ENCODE results near the gene TTLL11.

Gene TTLL11

DNA sequence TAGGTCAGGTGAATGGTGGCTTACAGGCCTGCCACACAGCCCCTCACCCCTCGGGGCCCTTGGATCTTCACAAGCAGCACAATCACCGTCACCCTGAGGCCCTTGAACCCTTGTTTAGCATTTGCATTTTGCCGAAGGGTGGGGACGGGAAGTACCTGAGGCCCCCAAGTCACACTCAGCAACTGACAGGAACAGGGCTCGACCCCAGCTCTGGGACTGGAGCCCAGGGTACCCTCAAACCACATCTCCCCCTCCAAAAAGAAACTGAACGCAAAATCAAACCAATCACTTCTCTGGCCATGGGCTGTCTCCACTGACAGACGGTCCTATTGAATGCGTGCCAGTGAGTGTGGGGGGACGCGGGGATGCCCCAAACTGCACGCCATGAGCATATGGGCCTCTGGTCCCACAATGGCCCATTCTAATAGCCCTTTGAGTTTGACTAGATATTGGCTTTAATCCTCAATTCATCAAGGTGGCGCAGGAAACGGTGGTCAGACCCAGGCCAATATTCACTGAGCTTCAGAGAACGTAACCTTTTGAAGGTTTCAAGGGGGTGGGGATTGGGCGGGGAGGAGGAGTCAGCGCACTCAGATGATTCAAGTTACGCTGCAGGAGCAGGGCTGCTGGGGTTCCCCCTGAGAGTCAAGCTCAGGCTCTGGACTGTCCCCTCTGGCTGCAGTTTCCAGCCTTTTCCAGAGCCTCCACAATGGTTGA, 265.7 kb downstream of the TTLL11 start:
- no peaks in the 10 kb centered on the region for H3K9me3 Mint-ChIP-seq
- H3K27ac Mint-ChIP-seq, result no peak overlapping the region
- no peaks in the 10 kb centered on the region for H3K36me3 Mint-ChIP-seq
- H3K4me3 Mint-ChIP-seq, result no peak overlapping the region
- H3K4me1 Mint-ChIP-seq, result no peaks in the 10 kb centered on the region
- no peaks in the 10 kb centered on the region for H3K27me3 Mint-ChIP-seq

DNA sequence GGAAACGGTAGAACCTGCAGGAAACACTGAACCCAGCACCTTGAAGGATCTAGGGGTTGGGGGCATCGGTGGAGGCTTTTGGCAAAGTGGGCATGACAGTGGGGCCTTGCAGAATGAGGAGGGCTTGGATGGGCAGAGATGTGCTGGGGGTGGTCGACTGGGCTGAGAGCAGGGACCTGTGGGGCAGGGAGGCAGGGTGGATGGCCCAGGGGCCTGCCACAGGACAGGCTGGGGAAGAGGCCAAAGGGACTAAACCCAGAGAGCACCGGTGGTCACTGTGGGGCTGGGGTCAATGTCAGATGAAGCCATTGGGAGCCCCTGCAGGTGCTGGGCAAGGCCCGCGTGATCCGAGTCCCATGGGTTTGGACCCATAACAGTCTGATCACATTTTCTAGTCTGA, 266.4 kb downstream of the TTLL11 start:
- Mint-ChIP-seq H3K4me1 (no peaks in the 10 kb centered on the region), H3K9me3 (no peaks in the 10 kb centered on the region), H3K27me3 (no peaks in the 10 kb centered on the region), H3K27ac (no peak overlapping the region), H3K4me3 (no peak overlapping the region), H3K36me3 (no peaks in the 10 kb centered on the region)

DNA sequence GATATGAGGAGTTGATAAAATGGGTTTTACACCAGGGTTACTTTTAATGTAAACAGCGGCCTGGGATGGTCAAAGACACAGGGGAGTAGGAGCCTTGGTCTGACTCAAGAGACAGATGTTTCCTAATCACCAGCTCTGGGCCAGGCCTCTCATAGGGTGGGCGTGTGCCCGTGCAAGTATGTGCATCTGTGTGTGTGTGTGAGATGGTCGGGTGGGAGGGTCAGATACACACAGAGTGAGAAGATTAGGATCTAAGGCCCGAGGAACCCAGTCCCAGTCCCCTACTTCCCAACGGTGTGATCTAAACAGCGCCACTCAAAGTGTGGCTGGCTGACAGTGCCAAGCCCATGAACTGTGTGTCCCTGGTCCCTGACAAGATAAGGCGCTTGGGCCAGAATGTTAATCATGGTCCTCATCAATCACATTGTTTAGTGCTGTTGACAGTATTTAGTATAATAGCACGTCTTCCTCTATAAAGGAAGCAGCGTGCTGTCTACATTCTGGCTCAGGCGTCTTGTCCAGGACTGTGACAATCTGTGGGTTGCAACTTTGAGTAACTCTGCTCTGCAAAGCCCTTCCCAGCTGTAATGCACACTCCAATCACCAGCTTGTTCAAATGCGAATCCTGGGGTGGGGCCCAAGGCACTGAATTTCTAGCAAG, 267.9 kb downstream of the TTLL11 start:
- no peak overlapping the region for H3K27ac Mint-ChIP-seq

DNA sequence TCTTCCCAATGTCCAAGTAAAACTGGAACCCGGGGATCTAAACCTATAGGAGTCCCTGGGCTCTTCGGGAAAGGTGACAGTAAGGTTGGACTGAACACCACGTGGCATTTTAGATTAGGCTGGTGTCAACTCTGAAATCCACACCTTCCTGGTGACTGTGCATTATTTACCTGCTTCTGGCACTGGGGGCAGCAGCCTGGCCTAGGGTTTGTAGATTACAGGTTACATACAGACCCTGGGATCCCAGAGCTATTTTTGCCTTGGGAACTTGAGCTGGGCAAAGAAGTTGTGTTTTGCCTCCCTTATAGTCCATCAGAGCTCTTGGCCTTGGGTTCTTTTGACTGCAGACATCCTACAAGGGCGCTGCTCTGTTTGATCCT, 268.5 kb downstream of the TTLL11 start:
- no peaks in the 10 kb centered on the region for H3K9me3 Mint-ChIP-seq
- no peaks in the 10 kb centered on the region for H3K27me3 Mint-ChIP-seq
- H3K4me1 Mint-ChIP-seq, result no peaks in the 10 kb centered on the region
- H3K27ac Mint-ChIP-seq, result no peak overlapping the region
- H3K36me3 Mint-ChIP-seq, result no peaks in the 10 kb centered on the region
- H3K4me3 Mint-ChIP-seq, result no peak overlapping the region

More for the DNA sequence above, 267.9 kb downstream of the TTLL11 start:
- H3K9me3 Mint-ChIP-seq, result no peaks in the 10 kb centered on the region
- no peak overlapping the region for H3K4me3 Mint-ChIP-seq
- no peaks in the 10 kb centered on the region for H3K27me3 Mint-ChIP-seq
- H3K36me3 Mint-ChIP-seq, result no peaks in the 10 kb centered on the region
- H3K4me1 Mint-ChIP-seq, result no peaks in the 10 kb centered on the region

DNA sequence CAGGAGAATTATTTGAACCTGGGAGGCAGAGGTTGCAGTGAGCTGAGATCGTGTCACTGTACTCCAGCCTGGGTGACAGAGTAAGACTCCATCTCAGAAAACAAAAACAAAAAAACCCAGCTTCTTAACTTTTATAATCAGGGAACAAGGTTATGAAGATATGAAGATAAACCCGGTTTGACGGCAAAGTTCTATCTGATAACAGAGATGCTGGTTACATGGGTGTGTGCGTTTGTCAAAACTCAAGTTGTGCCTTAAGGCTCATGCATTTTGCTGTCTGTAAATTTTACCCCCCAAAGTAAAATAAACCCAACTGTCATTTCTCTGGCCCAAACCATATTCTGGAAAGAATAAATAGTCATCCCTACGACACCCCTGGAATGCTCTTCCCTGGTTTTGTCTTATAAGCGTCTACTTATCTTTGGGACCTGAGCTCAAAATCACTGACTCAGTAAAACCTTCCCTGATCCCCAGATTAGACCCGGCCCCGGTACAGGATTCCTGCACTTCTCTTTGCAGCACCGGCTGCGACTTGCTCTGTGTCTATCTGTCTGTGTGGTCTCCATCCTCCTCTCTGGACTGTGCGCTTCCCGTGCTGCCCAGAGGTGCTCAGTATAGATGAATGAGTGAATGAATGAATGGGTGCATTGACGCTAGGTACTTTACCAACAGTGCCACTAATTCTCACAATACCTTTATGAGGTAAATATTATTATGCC, 269.5 kb downstream of the TTLL11 start:
- Mint-ChIP-seq H3K27ac (no peak overlapping the region), H3K4me1 (no peaks in the 10 kb centered on the region), H3K9me3 (no peaks in the 10 kb centered on the region), H3K27me3 (no peaks in the 10 kb centered on the region), H3K4me3 (no peak overlapping the region), H3K36me3 (no peaks in the 10 kb centered on the region)

DNA sequence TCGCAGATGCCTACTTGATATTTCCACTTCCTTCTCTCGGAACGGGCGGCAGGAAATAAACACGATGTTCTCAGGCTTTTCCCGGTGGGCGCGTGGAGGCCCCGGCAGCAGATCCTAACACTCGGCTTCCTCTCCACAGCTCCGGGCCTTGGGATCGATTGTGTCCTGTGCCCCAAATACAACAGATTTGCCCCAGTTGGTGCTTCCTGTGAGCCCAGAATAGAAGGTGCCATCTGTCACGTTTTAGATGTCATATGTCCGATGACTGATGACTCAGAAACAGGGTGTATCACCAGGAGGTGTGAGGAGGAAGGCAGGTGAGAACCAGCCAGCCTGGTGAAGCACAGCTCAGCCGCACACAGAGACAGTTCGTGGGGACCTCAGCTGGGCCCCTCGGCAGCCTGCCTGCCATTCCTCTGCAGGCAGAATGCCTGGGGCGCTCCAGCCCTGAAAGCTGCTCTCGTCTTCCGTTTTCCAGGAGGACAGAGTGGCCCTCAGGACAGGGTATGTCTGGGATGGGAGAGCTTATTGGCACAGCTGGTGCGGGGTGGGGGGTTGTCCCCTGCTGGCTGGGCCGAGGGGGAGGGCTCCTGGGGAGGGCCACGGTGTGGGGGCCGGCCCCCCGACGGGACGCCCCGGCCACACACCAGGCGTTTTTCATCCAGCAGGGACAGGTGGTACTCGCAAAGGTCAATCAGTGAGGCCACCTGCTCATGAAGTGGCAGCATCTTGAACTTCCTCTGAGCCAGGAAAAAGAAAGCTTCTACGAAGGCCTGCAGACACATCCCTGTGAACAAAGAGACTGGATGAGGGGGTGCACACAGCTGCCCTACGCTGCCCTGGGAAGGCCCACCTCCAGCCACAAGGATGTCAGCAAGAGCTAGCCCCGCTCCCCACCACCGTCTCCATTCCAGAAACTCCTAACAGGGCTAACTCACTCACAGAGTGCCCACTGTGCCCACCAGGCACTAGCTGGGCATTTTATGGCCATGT, 270.7 kb downstream of the TTLL11 start:
- Mint-ChIP-seq H3K36me3 (no peaks in the 10 kb centered on the region), H3K4me1 (no peaks in the 10 kb centered on the region), H3K9me3 (no peaks in the 10 kb centered on the region), H3K4me3 (no peak overlapping the region), H3K27me3 (no peaks in the 10 kb centered on the region), H3K27ac (no peak overlapping the region)

DNA sequence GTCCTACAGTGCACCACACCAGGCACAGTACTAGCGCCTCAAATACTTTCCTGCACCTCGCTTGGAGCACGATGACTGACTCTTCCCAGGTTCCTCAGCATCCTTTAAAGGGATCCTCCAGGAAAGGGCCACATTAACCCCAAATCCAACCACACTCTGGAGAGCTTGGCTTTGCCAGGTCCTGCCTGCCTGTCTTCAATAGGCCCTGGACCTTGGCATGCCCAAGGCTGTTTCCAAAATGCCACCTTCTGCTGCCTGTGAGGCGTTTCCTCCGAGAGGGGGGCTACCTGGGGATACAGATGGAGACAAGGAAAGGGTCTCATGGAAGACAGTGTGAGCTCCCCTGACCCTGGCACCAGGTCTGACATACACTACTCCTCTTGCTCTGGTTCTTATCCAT, 271.8 kb downstream of the TTLL11 start:
- Mint-ChIP-seq H3K9me3 (no peaks in the 10 kb centered on the region), H3K36me3 (no peaks in the 10 kb centered on the region), H3K4me3 (no peak overlapping the region), H3K27ac (no peak overlapping the region), H3K4me1 (no peaks in the 10 kb centered on the region), H3K27me3 (no peaks in the 10 kb centered on the region)

DNA sequence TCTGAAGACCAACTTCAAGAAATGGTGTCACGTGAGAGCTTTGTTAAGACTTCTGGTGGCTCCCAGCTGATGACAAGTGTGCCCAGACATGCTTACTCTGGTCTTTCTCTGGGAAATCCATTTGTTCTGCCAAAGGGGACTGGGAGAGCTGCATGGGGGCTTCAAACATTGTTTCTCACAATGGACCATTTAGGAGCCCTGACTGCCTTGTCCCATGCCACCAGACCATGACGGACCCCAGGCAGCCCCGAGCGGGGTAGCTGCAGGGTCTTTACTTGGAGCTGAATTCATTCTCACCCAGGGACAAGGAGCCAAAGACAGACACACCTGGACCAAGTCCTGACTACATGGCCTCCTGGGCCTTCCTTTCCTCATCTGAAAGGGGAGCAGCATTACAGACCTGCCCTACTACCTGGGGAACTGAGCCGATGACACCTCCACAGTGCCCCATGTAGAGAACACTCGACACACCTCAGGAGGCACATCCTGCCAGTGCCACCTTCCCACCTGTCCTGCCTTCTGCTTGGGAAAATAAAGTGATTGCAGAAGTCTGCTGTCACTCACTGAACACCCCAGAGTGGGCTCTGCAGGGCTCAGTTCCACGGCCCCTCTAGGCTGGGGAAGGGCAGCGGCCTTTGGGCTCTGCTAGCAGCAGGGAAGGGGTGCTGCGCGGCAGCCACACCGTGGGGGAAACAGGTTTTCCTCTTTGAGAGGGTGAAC, 272.7 kb downstream of the TTLL11 start:
- no peaks in the 10 kb centered on the region for H3K36me3 Mint-ChIP-seq
- no peaks in the 10 kb centered on the region for H3K4me1 Mint-ChIP-seq
- no peak overlapping the region for H3K27ac Mint-ChIP-seq
- H3K27me3 Mint-ChIP-seq, result no peaks in the 10 kb centered on the region
- H3K9me3 Mint-ChIP-seq, result no peaks in the 10 kb centered on the region
- no peak overlapping the region for H3K4me3 Mint-ChIP-seq

DNA sequence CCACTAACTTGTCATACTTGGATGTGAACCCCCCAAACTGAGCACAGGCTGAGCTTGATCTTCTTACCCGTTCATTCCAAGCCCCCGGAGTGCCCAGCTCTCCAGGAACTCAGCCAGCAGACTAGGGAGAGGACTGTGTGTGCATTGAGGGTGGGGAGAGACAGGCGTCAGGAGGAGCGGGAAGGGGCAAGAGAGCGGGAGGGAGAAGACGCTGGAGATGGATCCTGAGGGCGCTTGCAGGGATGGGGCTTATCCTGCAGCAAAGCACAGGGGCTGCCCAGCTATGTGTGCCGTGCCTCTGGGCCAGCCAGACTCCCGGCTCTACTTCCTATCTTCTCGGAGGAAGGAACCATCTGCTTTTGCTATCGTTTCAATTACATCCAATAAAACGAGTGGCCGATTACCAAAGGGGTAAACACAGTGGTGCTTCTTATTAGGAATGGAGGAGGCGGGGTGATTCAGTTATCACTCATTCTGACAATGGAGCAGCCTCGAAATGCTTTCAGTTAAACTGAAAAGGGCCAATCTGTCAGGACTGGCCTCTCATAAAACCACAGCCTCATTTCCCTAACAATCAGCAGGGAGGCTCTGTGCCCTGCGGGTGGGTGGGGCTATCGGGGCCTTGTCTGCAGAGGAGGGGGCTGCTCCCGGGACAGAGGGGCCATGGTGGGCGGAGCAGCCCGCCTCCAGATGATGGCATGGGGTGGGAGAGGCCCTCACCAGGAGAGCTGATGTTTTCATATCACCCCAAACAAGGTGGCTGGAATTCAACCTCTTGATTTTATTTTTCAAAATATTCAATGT, 273.5 kb downstream of the TTLL11 start:
- Mint-ChIP-seq H3K4me3 (no peak overlapping the region), H3K27me3 (no peaks in the 10 kb centered on the region), H3K27ac (no peak overlapping the region), H3K4me1 (no peaks in the 10 kb centered on the region), H3K9me3 (no peaks in the 10 kb centered on the region), H3K36me3 (no peaks in the 10 kb centered on the region)

DNA sequence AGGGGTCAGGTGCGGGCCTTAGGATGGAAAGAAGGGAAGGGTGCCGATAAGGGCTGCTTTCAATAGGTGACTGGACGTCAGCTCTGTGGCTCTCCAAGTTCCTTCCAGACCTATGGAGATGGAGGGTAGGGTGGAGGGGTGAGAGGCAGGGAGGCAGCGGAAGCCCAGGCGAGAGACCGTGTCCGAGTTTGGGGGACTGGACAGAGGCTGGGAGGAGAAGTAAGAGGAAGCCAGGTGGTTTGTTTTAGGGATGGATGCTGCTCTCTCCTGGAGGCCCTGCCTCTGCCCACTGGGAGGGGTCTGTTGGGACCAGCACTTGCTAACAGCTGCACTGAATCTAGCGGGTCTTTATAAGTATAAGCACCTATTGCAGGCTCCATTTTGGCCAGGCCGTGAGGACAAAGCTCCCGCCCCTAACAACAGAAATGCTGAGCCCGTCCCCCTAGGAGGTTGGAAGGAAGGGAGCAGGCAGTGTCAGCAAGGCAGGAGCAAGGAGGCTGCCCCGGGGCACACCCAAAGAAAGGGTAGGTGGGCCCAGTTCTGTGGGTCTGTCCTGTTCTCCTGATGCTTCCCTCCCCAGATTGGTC, 274.2 kb downstream of the TTLL11 start:
- Mint-ChIP-seq H3K9me3 (no peaks in the 10 kb centered on the region), H3K4me3 (no peak overlapping the region), H3K27me3 (no peaks in the 10 kb centered on the region), H3K27ac (no peak overlapping the region), H3K36me3 (no peaks in the 10 kb centered on the region), H3K4me1 (no peaks in the 10 kb centered on the region)

DNA sequence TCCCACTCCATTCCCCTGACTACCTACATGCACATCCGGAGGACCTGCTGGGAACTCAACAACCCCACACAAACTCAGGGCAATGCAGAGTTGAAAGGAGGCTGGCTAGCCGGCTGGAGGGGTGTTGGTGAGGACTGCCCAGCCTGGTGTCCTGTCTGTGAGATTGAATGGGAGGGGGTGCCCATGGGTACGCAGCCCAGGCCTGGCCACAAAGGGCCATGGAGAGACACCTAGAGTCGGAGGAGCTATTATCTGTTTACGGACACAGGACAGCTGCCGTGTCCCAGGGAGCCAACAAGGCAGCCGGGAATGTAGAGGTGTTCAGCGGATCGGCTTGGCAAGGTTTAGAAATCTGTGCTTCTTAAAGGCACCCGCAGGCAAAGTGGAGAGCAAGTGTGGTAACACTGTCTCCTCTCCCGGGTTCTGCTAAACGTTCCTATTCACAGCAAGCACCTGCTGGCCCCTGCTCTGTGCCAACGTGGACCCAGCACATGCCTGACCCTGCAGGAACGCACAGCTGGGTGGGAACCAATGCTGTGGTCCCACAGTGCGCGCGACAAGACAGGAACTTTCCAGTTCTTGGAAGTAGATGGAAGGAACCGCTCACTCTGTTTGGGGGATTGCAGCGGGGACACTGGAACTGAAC, 275.0 kb downstream of the TTLL11 start:
- no peaks in the 10 kb centered on the region for H3K36me3 Mint-ChIP-seq
- no peaks in the 10 kb centered on the region for H3K27me3 Mint-ChIP-seq
- H3K27ac Mint-ChIP-seq, result no peak overlapping the region
- no peaks in the 10 kb centered on the region for H3K9me3 Mint-ChIP-seq
- no peak overlapping the region for H3K4me3 Mint-ChIP-seq
- H3K4me1 Mint-ChIP-seq, result no peaks in the 10 kb centered on the region

DNA sequence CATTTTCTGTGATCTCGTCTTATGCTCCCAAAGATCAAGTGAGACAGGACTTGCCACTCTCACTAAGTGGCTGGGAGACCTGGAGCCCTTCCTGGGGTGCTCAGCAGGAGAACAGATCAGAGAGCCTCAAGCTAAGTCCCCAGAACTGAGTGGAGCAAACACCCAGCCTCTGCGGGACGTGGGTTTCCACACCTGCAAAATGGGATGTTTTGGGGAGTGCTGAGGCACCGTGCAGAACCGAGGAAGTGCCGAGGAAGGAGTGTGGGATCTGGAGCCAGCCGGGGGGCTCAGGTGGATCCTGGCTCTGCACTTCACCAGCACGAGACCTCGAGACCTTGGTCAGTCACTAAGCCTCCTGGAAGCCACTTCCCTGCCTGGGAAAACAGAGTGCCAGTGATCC, 275.6 kb downstream of the TTLL11 start:
- Mint-ChIP-seq H3K4me3 (no peak overlapping the region), H3K27ac (no peak overlapping the region), H3K9me3 (no peaks in the 10 kb centered on the region)

DNA sequence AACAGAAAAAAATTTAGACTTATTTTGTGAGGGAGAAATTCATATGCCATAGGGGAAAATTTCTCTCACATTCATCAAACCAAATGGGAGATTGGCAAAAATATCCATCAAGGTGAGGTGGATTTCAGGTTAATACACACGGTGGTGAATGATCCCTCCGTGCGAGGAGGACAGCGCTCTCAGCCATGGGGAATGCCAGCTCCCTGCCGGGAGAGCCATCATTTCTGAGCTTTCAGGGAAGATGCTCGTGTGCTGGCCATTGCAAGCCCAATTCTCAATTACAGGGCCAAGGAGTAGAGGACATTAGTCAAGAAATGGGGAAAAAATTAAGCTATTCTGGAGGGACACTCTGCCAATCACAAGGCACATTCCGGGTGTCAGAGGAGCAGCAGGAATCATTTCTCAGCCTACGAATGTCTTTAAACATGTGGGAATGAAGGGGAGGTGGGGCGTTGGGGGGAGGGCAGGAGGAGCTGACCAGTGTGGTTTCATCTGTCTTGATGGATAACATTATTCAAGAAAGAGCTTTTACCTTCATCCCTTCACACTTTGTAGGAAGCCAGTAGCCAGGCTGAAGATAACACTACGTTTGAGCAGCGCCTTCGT, 276.2 kb downstream of the TTLL11 start:
- H3K9me3 Mint-ChIP-seq, result no peaks in the 10 kb centered on the region
- H3K27ac Mint-ChIP-seq, result no peak overlapping the region

More for the DNA sequence above, 275.6 kb downstream of the TTLL11 start:
- H3K4me1 Mint-ChIP-seq, result no peaks in the 10 kb centered on the region
- H3K27me3 Mint-ChIP-seq, result no peaks in the 10 kb centered on the region
- no peaks in the 10 kb centered on the region for H3K36me3 Mint-ChIP-seq

More for the DNA sequence above, 276.2 kb downstream of the TTLL11 start:
- Mint-ChIP-seq H3K36me3 (no peaks in the 10 kb centered on the region), H3K4me1 (no peaks in the 10 kb centered on the region), H3K4me3 (no peak overlapping the region), H3K27me3 (no peaks in the 10 kb centered on the region)

Data from activated naive CD4-positive, alpha-beta T cell treated with anti-CD3 and anti-CD28 coated beads, Interleukin-2, amount 50 U/mL, for 24 hours (primary cell).